ENCODE data around the gene EVC2.

Gene EVC2

GRCh38 chr4:5708449-5709206, at the start of gene EVC2:
Gene EVC2 (minus strand): TSS chr4:5708559. CDS start chr4:5708513, 46 bp downstream.
- DNase-seq = no peak

GRCh38 chr4:5757954-5758353, 49.6 kb upstream of the EVC2 start:
- no peak for DNase-seq

GRCh38 chr4:5757536-5757935, 49.2 kb upstream of the EVC2 start:
- no peak for DNase-seq

- DNase-seq = no peak
Measured at GRCh38 chr4:5757091-5757490, 48.7 kb upstream of the EVC2 start.

- DNase-seq = no peak
Measured at GRCh38 chr4:5756271-5756670, 47.9 kb upstream of the EVC2 start.

- DNase-seq = no peak
Measured at GRCh38 chr4:5755679-5756078, 47.3 kb upstream of the EVC2 start.

GRCh38 chr4:5755161-5755560, 46.8 kb upstream of the EVC2 start:
- no peak for DNase-seq

GRCh38 chr4:5754529-5754881, 46.1 kb upstream of the EVC2 start:
- DNase-seq = no peak

- no peak for DNase-seq
Measured at GRCh38 chr4:5753766-5754528, 45.6 kb upstream of the EVC2 start.

GRCh38 chr4:5753366-5753765, 45.0 kb upstream of the EVC2 start:
- no peak for DNase-seq

GRCh38 chr4:5752376-5753184, 44.2 kb upstream of the EVC2 start:
- DNase-seq = no peak

- no peak for DNase-seq
Measured at GRCh38 chr4:5751666-5752375, 43.5 kb upstream of the EVC2 start.

GRCh38 chr4:5750946-5751665, 42.7 kb upstream of the EVC2 start:
- DNase-seq = no peak

GRCh38 chr4:5750052-5750945, 41.9 kb upstream of the EVC2 start:
- no peak for DNase-seq

- no peak for DNase-seq
Measured at GRCh38 chr4:5749568-5749967, 41.2 kb upstream of the EVC2 start.

GRCh38 chr4:5747738-5748375, 39.5 kb upstream of the EVC2 start:
- no peak for DNase-seq

GRCh38 chr4:5746829-5747737, 38.7 kb upstream of the EVC2 start:
- DNase-seq = no peak

- no peak for DNase-seq
Measured at GRCh38 chr4:5746250-5746649, 37.9 kb upstream of the EVC2 start.

- no peak for DNase-seq
Measured at GRCh38 chr4:5742968-5743367, 34.6 kb upstream of the EVC2 start.

GRCh38 chr4:5742388-5742787, 34.0 kb upstream of the EVC2 start:
- DNase-seq = no peak
